HG02938 (cell line): Measurements from ENCODE around the gene ALPP.
"Not testable (repeated sequence)": the region's sequence is repeated elsewhere in the genome, so short reads cannot be mapped to it uniquely, and the experiment has no call there.

Experiments used
- ATAC-seq: cut with Tn5 transposase; IDR thresholded peaks from one replicate; pipeline ENCODE4 v1.9.1; 2021; ENCODE audit warnings: mild to moderate bottlenecking, moderate library complexity; ENCODE audit not compliant: unreplicated experiment

ALPP gene

DNA sequence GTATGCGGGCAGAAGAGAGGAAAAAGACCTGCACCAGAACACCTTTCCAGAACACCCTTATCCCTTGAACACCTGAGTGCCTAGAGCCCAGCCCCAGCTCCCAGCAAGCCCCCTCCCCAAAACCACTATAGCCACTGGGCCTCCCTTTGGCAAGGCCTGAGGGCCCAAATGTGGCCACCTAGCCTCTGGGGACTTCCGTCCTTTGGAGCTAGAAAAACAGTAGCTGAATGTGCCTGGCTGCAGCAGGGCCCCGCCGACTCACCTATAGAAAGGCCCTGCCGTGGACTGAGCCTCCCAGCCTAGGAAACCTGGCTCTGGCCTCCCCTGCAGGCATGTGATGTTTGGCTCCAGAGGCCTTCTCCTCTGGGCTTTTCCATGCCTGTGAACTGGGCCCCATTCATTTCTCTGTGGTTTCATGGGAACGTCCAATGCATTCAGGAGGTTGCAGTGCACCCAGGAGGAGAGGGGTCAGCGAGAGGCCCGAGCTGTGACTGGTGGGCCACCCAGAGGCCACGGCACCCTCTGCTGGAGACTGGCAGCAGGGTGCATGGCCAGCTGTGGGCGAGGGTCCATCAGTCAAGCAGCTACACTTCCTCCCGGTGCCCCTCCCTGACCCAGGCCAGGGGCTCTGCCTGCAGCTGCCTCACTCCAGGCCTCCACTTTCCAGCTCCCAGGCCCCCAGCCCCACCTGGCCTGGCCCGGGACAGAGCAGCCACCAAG lies 15.3 kb upstream of the ALPP start:
- ATAC-seq: not testable (repeated sequence)

DNA sequence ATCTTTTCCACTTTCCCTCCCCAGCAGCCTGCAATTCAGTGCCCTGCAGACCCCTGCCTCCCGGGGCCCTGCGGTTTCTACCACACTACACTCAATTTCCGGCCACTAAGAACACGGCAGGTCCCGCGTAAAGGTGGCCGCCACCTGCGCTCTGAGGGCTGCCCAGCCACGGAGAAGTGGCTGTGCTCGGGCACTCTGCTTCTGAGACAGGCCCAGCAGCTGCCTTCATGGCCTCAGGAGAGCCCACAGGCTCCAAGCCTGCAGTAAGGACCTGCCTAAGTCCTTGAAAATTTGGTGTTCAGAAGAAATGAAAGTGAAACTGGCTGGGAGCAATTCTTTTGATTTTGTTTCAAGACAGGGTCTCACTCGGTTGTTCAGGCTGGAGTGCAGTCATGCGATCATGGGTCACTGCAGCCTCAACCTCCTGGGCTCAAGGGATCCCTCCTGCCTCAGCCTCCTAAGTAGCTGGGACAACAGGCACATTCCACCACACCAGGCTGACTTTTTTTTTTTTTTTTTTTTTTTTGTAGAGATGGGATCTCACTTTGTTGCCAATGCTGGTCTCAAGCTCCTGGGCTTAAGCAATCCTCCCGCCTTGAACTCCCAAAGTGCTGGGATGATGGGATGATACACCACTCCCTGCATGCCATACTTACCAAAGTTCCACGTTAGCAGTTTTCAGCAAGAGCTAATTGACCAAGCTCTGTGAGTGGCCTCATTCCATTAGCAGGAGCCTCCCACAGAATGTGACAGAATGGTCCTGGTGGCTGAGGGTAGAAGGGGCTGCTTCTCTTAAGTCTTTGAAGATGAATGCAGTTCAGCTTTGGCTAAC lies 14.6 kb upstream of the ALPP start:
- ATAC-seq: no peak

DNA sequence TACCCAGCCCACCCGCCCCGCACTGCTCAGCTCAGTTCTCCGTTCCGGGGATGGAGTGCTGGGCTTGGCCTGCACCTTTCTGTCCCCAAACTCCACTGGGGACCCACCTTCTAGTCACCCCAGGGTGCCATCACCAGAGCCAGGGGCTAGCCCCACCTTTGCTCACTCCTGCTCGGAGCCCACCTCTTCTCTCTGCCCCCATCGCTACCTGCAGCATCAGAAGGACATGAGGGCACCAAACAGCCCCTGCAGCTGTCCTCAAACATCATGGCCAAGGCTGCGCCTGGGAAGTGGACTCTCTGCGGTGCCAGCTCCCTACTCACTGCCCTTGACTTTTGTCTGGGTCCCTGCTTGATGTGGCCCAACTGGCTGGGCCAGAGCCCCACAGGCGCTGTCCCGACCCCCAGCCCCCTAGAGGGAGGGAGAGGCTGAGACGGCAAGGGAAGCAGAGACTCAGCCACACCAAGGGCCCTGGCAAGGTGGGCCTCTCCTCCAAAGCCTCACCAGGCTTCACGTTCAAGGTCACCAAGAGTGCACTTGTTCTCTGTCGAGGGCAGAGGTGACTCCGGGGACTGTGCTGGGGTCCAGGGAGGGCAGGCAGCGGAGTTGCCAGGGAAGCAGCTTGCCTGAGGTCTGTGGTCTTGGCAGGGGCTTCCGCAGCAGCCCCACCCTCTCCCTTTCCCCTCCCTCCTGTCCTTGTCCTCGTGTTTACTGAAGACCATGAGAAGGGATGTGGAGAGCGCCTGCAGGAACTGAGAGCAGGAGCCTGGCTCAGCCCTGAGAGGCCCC lies 13.6 kb upstream of the ALPP start:
- not testable (repeated sequence) for ATAC-seq

DNA sequence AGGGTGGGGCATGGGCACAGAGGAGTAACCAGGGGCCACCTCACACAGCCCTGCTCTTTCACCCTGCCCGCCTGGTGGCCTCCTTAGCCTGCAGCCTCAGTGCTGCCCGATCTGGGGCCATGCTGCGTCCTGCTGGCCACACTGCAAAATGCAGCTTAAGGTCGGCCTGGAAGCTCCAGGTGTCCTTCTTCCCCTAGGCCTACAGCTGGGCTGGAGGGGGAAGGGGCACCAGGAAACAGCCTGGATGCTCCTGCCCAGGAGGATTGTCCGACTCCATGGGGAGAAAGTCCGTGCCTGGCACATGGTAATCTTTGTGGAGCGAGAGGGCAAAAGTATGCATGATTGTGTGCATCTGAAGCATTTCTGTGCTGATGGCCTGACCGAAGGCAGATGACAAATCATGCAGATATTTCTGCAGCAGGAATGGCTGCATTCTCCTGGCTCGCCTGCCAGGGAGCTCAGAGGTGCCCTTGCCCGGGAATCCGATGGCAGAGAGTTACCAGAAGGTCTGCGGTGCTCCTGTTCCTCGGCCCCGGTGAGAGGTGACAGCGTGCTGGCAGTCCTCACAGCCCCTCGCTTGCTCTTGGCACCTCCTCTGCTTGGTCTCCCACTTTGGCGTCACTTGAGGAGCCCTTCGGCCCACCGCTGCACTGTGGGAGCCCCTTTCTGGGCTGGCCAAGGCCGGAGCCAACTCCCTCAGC lies 12.8 kb upstream of the ALPP start:
- ATAC-seq: no peak

DNA sequence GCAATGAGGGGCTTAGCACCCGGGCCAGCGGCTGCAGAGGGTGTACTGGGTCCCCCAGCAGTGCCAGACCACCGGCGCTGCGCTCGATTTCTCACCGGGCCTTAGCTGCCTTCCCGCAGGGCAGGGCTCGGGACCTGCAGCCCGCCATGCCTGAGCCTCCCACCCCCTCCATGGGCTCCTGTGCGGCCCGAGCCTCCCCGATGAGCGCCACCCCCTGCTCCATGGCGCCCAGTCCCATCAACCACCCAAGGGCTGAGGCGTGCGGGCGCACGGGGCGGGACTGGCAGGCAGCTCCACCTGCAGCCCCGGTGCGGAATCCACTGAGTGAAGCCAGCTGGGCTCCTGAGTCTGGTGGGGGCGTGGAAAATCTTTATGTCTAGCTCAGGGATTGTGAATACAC lies 12.1 kb upstream of the ALPP start:
- not testable (repeated sequence) for ATAC-seq

DNA sequence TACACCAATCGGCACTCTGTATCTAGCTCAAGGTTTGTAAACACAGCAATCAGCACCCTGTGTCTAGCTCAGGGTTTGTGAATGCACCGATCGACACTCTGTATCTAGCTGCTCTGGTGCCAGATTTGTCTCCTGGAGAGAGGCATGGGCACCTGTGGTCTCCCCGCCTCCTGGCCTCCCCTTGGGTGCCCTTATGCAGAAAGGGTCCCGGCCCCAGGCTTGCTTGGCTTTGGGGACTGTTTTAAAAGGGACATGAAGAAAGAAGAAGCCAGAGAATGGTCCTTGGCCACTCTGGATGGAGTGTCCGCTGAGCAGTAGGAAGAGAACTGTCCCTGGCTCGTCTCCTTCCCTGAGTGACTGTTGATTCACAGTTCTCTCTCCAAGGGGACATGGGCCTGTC lies 11.5 kb upstream of the ALPP start:
- ATAC-seq: no peak

DNA sequence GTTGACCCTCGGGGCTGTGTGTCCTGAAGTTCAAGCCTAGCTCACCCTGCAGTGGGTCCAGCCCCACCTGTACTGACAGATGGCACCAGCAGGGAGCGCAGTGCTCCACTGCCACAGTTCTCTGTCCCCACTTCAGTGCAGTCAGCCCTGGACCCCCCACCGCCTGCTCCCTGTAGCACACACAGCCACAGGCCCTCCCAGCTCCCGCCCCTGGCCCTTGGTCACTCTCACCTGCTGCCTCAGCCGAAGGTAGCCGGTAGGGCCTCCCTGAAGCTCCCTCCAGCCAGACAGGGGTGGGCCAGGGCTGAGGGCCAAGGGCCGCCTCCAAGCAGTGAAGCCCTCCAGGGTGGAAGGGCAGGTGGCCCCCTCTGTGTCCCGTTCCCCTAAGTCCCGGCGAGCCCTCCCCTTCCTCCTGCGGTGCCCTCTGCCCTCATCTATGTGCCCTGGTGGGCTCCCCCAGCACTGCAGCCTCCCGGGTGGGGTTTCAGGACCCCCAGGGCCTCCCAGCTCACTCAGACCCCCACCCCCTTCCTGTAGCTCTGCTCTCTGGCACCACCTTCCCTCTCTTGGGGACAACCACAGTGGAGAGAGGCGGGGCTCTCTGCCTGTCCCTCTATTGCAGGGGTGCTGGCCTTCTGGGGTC lies 10.8 kb upstream of the ALPP start:
- ATAC-seq: no peak

DNA sequence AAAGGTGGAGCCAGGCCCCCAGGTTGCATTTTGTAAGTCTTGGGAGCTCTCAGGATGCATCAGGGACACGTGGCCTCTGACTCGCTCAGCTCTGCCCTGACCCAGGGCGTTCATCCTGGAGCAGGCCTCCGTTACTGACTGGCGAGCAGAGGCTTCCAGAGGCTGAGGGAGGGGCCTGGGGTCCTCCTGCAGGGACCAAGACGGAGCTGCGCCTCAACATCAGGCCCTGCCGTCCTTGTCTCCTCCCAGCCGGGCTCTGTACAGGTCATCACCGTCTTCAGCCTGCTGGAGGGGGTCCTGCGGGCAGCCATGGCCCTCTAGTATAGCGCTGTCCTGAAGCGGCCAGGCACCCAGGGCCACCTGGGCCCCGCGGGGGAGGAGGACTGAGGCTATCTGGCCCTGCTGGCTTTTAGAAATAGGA lies 10.2 kb upstream of the ALPP start:
- no peak for ATAC-seq

DNA sequence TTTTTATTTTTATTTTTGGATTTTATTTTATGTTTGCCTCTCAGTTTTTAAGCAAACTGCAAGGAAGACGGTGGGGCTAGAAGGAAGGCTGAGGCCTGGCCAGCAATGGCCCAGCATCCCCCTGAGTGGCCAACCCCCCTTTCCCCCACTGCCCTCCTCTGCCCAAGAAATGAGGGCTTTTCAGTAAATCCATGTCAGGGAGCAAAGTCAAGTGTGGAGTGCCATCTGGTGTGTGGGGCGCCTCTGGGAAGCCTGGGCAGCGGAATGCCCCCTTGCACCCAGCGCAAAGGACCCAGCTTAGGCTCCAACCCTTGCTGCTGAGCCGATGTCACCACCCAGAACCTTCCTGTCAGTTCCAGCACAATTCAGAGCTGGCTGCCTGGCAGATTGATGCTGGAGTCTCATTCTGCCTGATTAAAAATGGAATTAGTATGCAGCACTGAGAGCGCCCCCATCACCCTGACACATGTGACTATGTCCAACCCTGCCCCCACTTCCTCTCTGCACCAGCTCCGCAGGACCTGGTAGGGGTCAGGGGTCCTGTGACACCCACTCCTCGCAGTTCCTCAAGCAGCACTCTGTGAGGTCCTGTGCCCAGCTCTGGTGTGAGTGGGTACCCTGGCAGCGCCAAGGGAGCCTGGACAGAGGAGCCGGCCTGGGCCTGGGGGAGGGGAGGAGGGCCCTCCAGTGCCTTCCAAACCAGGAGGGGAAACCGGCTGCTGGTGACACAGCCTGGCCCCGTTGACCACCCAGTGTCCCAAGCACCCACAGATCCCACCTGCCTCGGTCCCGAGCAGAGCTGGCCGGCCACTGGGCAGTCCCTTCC lies 9.2 kb upstream of the ALPP start:
- no peak for ATAC-seq

DNA sequence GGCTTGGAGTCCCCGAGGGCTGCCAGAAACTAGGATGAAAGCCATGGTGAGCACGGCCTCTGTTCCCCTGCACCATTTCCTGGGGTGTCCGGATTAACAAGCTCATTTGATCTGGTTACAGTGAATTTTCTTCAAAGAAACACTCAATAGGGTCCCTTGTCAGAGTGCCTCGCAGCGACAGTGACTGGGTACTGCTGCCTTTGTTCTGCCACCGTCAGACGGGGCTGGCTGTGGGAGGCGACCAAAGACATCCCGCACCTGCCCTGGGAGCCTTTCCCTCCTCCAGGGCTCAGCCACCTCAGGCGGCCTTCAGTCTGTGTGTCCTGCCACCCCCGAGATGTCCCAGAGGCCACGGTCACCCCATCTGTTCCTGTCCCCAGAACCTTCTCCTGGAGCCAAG lies 8.5 kb upstream of the ALPP start:
- ATAC-seq: not testable (repeated sequence)

DNA sequence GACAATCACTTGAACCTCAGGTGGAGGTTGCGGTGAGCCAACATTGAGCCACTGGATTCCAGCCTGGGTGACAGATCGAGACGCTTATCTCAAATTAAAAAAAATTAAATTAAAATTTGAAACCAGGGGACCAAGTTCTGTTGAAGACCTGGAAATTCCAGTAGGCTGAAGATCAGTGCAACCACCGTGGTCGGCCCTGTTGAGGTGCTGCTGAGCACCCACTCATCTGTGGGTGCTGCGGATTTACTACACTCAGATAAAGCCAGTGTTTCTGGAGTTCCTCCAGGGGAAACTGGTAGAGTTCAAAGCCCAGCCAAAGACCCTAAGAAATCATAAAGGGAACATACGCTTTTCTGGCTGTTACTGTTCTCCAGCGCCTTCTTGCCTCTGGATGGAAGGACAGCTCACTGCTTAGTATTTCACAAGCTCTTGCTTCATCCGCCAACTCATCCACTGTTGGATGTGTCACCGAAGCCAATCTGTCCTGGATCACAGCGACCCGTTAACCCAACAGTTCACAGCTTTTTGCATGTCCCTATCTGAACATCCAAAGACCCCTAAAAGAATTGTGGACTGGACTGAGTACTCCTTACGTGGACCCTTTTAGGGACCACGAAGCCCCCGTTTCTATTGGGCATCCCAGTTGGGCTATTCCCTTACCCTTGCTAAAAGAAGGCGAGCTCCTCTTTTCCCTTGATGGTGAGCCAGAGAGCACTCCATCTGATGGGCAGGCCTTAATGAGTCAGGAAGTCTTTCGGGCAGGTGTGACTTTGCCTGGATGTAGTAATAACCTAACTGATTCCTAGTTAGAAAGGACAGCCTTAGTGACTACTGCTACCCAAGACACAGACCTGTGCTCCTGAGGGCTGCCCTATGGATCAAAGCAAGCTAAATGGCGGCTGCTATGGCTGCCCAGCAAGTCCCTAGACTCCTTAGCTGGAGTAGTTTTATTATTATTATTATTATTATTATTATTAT lies 6.0 kb upstream of the ALPP start:
- no peak for ATAC-seq

DNA sequence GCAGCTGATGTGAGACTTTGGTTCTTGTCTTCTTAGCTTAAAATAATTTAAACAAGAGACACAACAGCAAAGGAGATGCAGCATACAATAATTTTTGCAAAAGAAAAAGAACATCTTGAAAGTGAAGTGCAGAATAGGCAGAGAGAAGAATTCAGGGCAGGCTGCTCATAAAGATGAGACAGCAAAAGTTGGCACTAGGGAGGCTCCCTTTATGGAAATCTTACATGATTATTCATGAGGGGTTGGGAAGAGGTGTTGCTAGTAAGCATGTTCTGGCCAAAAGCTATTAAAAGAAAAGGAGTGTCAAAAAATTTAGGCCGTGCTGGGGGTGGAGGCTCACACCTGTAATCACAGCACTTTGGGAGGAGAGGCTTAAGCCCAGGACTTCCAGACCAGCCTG lies 4.2 kb upstream of the ALPP start:
- ATAC-seq: no peak

DNA sequence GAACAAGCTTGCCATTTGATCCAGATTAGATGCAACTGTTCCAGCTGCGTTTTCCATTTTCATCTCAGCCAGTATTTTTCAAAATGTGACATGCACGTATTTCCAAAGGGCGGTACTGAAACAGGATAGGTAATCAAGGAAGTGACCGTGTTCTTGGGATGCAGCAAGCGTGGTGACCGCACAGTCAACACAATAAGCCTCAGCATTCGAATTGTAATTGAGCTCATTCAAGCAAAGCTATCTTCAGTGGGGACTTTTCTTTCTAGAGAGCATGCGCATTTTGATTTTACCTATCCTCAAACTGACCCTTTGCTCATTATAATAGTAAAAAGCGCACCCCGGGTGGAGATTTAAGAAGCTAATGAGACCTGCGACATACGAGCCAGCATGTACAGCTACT lies 3.4 kb upstream of the ALPP start:
- ATAC-seq: no peak

DNA sequence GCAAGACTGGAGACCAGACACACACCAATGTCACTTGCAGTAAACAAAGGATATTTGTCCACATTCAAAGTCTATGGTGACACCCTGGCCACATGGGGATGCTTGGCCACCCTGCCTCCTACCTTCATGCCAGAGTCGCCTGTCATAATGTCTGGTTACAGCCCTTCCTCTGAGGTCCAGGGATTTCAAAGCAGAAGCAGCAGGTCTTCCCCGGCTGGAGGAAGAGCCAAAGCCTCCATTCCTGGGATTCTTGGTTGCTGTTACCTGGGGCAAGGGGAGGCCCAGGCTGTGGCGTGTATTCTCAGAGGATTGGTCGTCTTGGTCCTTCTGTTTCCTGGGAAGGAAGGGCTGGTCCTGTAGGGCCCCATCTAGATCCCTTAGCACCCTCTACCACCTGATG lies 2.3 kb upstream of the ALPP start:
- no peak for ATAC-seq

DNA sequence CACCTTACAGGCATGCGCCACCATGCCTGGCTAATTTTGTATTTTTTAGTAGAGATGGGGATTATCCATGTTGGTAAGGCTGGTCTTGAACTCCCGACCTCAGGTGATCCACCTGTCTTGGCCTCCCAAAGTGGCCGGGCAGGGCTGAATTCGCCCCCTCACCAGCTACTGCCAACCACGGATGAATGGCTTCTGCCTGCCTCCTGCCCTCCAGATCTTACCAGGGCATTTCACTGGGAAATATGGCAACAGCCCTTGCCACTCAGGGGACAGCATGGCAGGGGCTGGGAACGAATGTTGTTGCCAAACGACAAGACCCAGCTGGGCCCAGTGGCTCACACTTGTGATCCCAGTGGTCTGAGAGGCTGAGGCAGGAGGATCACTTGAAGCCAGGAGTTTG lies 1.8 kb upstream of the ALPP start:
- no peak for ATAC-seq

DNA sequence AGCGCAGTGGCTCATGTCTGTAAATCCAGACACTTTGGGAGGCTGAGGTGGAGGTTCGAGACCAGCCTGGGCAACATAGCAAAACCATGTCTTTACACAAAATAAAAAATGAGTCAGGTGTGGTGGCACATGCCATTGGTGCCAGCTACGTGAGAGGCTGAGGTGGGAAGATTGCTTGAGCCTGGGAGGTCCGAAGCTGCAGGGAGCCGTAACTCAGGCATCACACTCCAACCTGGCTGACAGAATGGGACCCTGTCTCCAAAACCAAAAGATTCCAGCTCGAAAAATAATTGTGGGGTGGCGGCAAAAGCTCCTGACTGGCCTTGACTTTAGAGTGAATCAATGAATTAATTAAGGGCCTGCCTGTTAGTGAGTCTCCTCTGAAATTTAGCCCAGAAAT lies 1.2 kb upstream of the ALPP start:
- ATAC-seq: no peak

DNA sequence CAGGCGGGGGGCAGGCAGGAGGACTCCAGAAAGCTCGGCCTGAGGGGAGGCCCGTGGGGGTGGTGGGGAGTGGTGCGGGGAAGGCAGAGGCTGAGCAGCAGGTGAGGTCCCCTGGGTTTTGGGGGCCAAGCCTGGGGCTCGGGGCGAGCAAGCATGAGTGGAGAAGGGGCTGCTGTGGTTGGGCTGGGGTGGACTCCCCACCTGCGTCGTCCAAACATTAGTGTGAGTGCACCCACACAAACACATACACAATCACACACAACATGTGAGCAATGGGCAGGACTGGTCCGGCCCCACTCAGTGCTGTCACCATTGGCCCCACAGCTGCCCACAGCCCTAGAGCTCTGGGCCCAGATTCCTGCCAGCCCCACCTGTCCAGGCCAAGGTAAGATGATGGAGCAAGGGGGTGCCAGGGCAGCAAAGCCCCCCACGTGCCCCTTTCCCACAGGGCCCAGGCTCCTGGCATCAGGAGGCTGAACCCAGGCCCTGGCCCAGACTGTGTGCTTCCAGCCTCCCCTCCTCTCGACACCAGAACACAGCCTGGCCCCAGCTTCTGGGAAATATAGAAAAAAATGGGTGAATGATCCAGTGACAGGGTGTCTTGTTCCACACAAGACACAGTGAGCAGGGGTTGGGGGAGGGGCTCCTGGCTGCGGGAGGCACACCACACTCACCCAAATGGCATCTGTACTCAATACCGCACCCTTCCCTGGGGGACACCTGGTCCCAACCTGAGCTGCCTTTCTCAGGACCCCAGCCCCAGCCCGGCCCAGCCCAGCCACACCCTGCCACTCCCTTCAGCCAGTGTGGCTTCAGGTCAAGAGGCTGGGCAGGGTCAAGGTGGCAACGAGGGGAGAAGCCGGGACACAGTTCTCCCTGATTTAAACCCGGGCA lies 463 bp upstream of the ALPP start:
- ATAC-seq: no peak
